Measurements from ENCODE around the gene PIK3R1. TPM values are rescaled to one million over a fixed set of nuclear protein-coding genes. Genes with fewer than 3 reads are reported as not detected.

The PIK3R1 gene
- total and polyA plus RNA-seq, 4 donors: 22.6 to 123 (median 47.3) TPM

DNA sequence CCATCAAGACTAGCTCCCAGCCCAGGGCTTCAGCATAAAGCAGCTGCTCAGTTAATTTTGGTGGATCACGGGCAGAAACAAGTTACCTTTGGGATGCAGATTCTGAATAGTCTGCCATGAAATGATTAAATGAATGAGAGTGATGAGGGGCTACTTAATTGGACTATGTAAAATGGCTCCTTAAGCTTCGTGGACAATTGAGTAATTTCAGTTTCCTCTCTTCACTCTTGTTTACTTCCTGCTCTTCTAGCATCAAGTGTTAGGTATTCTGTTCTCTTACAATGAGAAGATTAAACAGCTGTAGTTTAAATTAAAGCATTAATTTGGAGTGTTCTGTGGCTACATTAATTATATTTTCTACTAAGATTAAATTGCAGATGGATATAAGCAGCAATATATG is 28.1 kb downstream of the PIK3R1 start:
- H3K36me3 ChIP-seq (ENCODE audit: control insufficient read depth in 4 of 4, insufficient read depth in 3 of 4, low read depth in 1 of 4, low read length in 3 of 4): peaks cover 0 to 7% (median 3%) of the 10 kb centered on the region in 4 donors
- H3K4me1 ChIP-seq (ENCODE audit: control insufficient read depth in 4 of 4, insufficient read depth in 4 of 4, low read length in 3 of 4): peaks cover 10 to 48% (median 26%) of the 10 kb centered on the region in 4 donors
- peak overlapping the region in 1 of 2 donors; percentile 5 for H3K9ac ChIP-seq (ENCODE audit: low read depth in 1 of 2, low read length in 2 of 2)
- no peaks in the 10 kb centered on the region for H3K9me3 ChIP-seq (ENCODE audit: control insufficient read depth in 4 of 4, low read length in 3 of 4)
- DNase-seq (ENCODE audit: low spot score): no peak
- no peak for TF ChIP-seq HNF4G (IDR thresholded peaks at IDR 0.05)
- TF ChIP-seq GABPA (IDR thresholded peaks at IDR 0.05 in 1 of 2, conservative IDR thresholded peaks at IDR 0.05 in 1 of 2): no peak
- TF ChIP-seq FOXA1 (IDR thresholded peaks at IDR 0.05): no peak
- no peak for TF ChIP-seq HNF4A (conservative IDR thresholded peaks at IDR 0.05)
- TF ChIP-seq FOXA2 (IDR thresholded peaks at IDR 0.05): no peak
- no peak for TF ChIP-seq EGR1 (IDR thresholded peaks at IDR 0.05; ENCODE audit: low read depth in 2 of 2)
- TF ChIP-seq YY1 (IDR thresholded peaks at IDR 0.05): no peak
- TF ChIP-seq, protein P1, sequence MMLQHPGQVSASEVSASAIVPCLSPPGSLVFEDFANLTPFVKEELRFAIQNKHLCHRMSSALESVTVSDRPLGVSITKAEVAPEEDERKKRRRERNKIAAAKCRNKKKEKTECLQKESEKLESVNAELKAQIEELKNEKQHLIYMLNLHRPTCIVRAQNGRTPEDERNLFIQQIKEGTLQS (IDR thresholded peaks at IDR 0.05): no peak
- TF ChIP-seq, protein P2, sequence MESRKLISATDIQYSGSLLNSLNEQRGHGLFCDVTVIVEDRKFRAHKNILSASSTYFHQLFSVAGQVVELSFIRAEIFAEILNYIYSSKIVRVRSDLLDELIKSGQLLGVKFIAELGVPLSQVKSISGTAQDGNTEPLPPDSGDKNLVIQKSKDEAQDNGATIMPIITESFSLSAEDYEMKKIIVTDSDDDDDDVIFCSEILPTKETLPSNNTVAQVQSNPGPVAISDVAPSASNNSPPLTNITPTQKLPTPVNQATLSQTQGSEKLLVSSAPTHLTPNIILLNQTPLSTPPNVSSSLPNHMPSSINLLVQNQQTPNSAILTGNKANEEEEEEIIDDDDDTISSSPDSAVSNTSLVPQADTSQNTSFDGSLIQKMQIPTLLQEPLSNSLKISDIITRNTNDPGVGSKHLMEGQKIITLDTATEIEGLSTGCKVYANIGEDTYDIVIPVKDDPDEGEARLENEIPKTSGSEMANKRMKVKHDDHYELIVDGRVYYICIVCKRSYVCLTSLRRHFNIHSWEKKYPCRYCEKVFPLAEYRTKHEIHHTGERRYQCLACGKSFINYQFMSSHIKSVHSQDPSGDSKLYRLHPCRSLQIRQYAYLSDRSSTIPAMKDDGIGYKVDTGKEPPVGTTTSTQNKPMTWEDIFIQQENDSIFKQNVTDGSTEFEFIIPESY (IDR thresholded peaks at IDR 0.05): no peak
- no peak for TF ChIP-seq RAD21 (IDR thresholded peaks at IDR 0.05)
- TF ChIP-seq NR2F2 (IDR thresholded peaks at IDR 0.05): no peak
- TF ChIP-seq, protein P3, sequence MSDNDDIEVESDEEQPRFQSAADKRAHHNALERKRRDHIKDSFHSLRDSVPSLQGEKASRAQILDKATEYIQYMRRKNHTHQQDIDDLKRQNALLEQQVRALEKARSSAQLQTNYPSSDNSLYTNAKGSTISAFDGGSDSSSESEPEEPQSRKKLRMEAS (IDR thresholded peaks at IDR 0.05): no peak
- TF ChIP-seq, protein P4, sequence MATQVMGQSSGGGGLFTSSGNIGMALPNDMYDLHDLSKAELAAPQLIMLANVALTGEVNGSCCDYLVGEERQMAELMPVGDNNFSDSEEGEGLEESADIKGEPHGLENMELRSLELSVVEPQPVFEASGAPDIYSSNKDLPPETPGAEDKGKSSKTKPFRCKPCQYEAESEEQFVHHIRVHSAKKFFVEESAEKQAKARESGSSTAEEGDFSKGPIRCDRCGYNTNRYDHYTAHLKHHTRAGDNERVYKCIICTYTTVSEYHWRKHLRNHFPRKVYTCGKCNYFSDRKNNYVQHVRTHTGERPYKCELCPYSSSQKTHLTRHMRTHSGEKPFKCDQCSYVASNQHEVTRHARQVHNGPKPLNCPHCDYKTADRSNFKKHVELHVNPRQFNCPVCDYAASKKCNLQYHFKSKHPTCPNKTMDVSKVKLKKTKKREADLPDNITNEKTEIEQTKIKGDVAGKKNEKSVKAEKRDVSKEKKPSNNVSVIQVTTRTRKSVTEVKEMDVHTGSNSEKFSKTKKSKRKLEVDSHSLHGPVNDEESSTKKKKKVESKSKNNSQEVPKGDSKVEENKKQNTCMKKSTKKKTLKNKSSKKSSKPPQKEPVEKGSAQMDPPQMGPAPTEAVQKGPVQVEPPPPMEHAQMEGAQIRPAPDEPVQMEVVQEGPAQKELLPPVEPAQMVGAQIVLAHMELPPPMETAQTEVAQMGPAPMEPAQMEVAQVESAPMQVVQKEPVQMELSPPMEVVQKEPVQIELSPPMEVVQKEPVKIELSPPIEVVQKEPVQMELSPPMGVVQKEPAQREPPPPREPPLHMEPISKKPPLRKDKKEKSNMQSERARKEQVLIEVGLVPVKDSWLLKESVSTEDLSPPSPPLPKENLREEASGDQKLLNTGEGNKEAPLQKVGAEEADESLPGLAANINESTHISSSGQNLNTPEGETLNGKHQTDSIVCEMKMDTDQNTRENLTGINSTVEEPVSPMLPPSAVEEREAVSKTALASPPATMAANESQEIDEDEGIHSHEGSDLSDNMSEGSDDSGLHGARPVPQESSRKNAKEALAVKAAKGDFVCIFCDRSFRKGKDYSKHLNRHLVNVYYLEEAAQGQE (IDR thresholded peaks at IDR 0.05): no peak
- no peak for TF ChIP-seq JUND (IDR thresholded peaks at IDR 0.05)
- no peak for TF ChIP-seq RXRA (IDR thresholded peaks at IDR 0.05)
- TF ChIP-seq, protein P5, sequence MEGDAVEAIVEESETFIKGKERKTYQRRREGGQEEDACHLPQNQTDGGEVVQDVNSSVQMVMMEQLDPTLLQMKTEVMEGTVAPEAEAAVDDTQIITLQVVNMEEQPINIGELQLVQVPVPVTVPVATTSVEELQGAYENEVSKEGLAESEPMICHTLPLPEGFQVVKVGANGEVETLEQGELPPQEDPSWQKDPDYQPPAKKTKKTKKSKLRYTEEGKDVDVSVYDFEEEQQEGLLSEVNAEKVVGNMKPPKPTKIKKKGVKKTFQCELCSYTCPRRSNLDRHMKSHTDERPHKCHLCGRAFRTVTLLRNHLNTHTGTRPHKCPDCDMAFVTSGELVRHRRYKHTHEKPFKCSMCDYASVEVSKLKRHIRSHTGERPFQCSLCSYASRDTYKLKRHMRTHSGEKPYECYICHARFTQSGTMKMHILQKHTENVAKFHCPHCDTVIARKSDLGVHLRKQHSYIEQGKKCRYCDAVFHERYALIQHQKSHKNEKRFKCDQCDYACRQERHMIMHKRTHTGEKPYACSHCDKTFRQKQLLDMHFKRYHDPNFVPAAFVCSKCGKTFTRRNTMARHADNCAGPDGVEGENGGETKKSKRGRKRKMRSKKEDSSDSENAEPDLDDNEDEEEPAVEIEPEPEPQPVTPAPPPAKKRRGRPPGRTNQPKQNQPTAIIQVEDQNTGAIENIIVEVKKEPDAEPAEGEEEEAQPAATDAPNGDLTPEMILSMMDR (IDR thresholded peaks at IDR 0.05; ENCODE audit: low read depth, low read length, missing input control): no peak
- no peak for TF ChIP-seq TAF1 (conservative IDR thresholded peaks at IDR 0.05)
- no peaks in the 10 kb centered on the region for H3K27me3 ChIP-seq (ENCODE audit: control insufficient read depth in 4 of 4, insufficient read depth in 4 of 4, low read length in 3 of 4)
- WGBS: 70% methylated on average over 2 of the region's 2 CpGs
- H3K4me3 ChIP-seq (ENCODE audit: low read depth in 1 of 3, low read length in 3 of 3): no peak overlapping the region
- H3K27ac ChIP-seq (ENCODE audit: low read depth in 1 of 2, low read length in 2 of 2): peak overlapping the region; percentile 0 to 14
